ENCODE results near the gene ZRANB1.

- TF ChIP-seq CTCF (IDR thresholded peaks at IDR 0.05) (no peak), POLR2A (IDR thresholded peaks at IDR 0.05) (no peak)
Observed at GRCh38 chr10:124912101-124912886, 29.6 kb upstream of the ZRANB1 start.
